ENCODE measurements around the gene ADD3. TPM values are rescaled to one million over a fixed set of nuclear protein-coding genes. Genes with fewer than 3 reads are reported as not detected.

Gene ADD3
- total RNA-seq, 1 donor from 2014 or later: 95.3 TPM

- Mint-ChIP-seq H3K4me1 (peaks cover 72% of the 10 kb centered on the region), H3K4me3 (no peak overlapping the region), H3K9me3 (no peaks in the 10 kb centered on the region), H3K36me3 (ENCODE audit: low read depth) (peaks cover 7% of the 10 kb centered on the region), H3K27ac (no peak overlapping the region), H3K27me3 (no peaks in the 10 kb centered on the region)
- ATAC-seq (ENCODE audit: low read depth) (no peak), DNase-seq (no peak)
- ChIA-PET POLR2A (no interaction called here), CTCF (no interaction called here)
- no peak for TF ChIP-seq CTCF (IDR thresholded peaks at IDR 0.05)
- intact Hi-C loops (cut with micrococcal nuclease): no loop called here
These were observed 3.9 kb downstream of the ADD3 start for GRCh38 chr10:110011681-110012080.

- H3K36me3 Mint-ChIP-seq (ENCODE audit: low read depth): peaks cover 5% of the 10 kb centered on the region
- no peak for DNase-seq
- no peak for TF ChIP-seq CTCF (IDR thresholded peaks at IDR 0.05)
- peak overlapping the region; percentile 33 for H3K4me3 Mint-ChIP-seq
- no peaks in the 10 kb centered on the region for H3K27me3 Mint-ChIP-seq
- H3K9me3 Mint-ChIP-seq: no peaks in the 10 kb centered on the region
- ATAC-seq (ENCODE audit: low read depth): no peak
- POLR2A ChIA-PET: no interaction called here
- H3K27ac Mint-ChIP-seq: peak overlapping the region; percentile 59
- CTCF ChIA-PET: interaction anchor here (0.6 kb wide), 1 partner anchor 35 kb away, joined by 3 read pairs; no protein-coding TSS in a partner anchor
- intact Hi-C loops (cut with micrococcal nuclease): no loop called here
- H3K4me1 Mint-ChIP-seq: peaks cover 84% of the 10 kb centered on the region
These were observed 6.0 kb downstream of the ADD3 start for GRCh38 chr10:110013630-110014293.

- ATAC-seq (ENCODE audit: low read depth) (peak; percentile 37), DNase-seq (no peak)
- intact Hi-C loops (cut with micrococcal nuclease): no loop called here
- no peak for TF ChIP-seq CTCF (IDR thresholded peaks at IDR 0.05)
- Mint-ChIP-seq H3K36me3 (ENCODE audit: low read depth) (peaks cover 2% of the 10 kb centered on the region), H3K9me3 (no peaks in the 10 kb centered on the region), H3K4me1 (peaks cover 76% of the 10 kb centered on the region), H3K4me3 (no peak overlapping the region), H3K27ac (no peak overlapping the region), H3K27me3 (no peaks in the 10 kb centered on the region)
- ChIA-PET CTCF (interaction anchor here (1.4 to 1.8 kb wide), 4 partner anchors 37 to 132 kb away, joined by 4 to 14 read pairs (median 5); no protein-coding TSS in a partner anchor), POLR2A (interaction anchor here (0.7 kb wide), 1 partner anchor 54 kb away, joined by 5 read pairs; no protein-coding TSS in a partner anchor)
These were observed 8.3 kb downstream of the ADD3 start for GRCh38 chr10:110016039-110016438.

- H3K36me3 Mint-ChIP-seq (ENCODE audit: low read depth): peaks cover 1% of the 10 kb centered on the region
- H3K4me1 Mint-ChIP-seq: peaks cover 76% of the 10 kb centered on the region
- intact Hi-C loops (cut with micrococcal nuclease): no loop called here
- H3K27ac Mint-ChIP-seq: no peak overlapping the region
- ChIA-PET CTCF (no interaction called here), POLR2A (no interaction called here)
- ATAC-seq (ENCODE audit: low read depth) (no peak), DNase-seq (no peak)
- H3K9me3 Mint-ChIP-seq: no peaks in the 10 kb centered on the region
- TF ChIP-seq CTCF (IDR thresholded peaks at IDR 0.05): no peak
- H3K27me3 Mint-ChIP-seq: no peaks in the 10 kb centered on the region
- H3K4me3 Mint-ChIP-seq: no peak overlapping the region
These were observed 9.3 kb downstream of the ADD3 start for GRCh38 chr10:110017052-110017451.

- Mint-ChIP-seq H3K36me3 (ENCODE audit: low read depth) (peaks cover 1% of the 10 kb centered on the region), H3K4me1 (peaks cover 74% of the 10 kb centered on the region), H3K9me3 (no peaks in the 10 kb centered on the region), H3K27me3 (no peaks in the 10 kb centered on the region), H3K27ac (no peak overlapping the region), H3K4me3 (no peak overlapping the region)
- TF ChIP-seq CTCF (IDR thresholded peaks at IDR 0.05): no peak
- DNase-seq (no peak), ATAC-seq (ENCODE audit: low read depth) (no peak)
- CTCF ChIA-PET: no interaction called here
- intact Hi-C loops (cut with micrococcal nuclease): no loop called here
- POLR2A ChIA-PET: no interaction called here
These were observed 10.1 kb downstream of the ADD3 start for GRCh38 chr10:110017907-110018306.

All from activated B cell treated with CpG ODN at 0.5 μM for 24 hours (primary cell).